GM18867 (cell line): ENCODE results near the gene ZNF581.

Experiments
- ATAC-seq: cut with Tn5 transposase; IDR thresholded peaks from one replicate; pipeline ENCODE4 v1.9.1; 2021; ENCODE audit warnings: mild to moderate bottlenecking, moderate library complexity; ENCODE audit not compliant: unreplicated experiment

ZNF581 gene

GRCh38 chr19:55661826-55662225 lies 18.4 kb downstream of the ZNF581 start:
- no peak for ATAC-seq

GRCh38 chr19:55663846-55664536 lies 20.5 kb downstream of the ZNF581 start:
- no peak for ATAC-seq

DNA sequence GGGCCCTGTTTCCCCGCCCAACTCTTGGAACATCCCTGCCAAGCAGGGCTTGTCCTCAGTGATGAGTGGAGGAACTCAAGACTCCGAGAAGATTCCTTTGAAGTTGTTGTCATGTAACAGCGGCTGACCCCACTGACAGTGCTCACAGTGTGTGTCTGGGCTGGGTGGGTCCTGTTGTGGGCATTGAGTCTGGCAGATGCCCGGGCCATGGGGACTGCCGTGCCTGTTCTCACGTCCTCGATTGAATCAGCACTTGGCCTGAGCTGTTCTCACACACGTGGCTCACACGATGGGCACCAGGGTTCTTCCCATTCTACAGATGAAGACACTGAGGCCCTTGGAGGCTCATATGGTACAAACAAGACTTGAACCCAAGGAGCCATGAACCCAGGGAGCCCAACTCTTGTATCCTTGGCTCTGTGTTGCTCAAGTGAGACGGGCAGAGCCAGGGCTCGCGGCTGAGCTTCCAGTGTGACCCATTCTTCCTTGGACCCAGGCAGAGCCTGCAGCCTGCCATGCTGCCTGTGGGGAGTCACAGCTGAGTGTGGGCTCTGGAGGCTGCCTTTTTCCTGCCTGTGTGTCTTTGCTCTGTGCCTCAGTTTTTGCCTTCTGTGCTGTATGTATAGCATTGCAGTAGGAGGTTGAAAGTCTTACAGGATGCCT lies 23.0 kb downstream of the ZNF581 start:
- ATAC-seq, result no peak

- ATAC-seq, result no peak
These were observed 23.5 kb downstream of the ZNF581 start for GRCh38 chr19:55667006-55667381.

GRCh38 chr19:55667511-55667910 lies 24.1 kb downstream of the ZNF581 start:
- no peak for ATAC-seq

GRCh38 chr19:55667958-55668357 lies 24.5 kb downstream of the ZNF581 start:
- no peak for ATAC-seq

GRCh38 chr19:55668603-55669348 lies 25.3 kb downstream of the ZNF581 start:
- ATAC-seq, result no peak

DNA sequence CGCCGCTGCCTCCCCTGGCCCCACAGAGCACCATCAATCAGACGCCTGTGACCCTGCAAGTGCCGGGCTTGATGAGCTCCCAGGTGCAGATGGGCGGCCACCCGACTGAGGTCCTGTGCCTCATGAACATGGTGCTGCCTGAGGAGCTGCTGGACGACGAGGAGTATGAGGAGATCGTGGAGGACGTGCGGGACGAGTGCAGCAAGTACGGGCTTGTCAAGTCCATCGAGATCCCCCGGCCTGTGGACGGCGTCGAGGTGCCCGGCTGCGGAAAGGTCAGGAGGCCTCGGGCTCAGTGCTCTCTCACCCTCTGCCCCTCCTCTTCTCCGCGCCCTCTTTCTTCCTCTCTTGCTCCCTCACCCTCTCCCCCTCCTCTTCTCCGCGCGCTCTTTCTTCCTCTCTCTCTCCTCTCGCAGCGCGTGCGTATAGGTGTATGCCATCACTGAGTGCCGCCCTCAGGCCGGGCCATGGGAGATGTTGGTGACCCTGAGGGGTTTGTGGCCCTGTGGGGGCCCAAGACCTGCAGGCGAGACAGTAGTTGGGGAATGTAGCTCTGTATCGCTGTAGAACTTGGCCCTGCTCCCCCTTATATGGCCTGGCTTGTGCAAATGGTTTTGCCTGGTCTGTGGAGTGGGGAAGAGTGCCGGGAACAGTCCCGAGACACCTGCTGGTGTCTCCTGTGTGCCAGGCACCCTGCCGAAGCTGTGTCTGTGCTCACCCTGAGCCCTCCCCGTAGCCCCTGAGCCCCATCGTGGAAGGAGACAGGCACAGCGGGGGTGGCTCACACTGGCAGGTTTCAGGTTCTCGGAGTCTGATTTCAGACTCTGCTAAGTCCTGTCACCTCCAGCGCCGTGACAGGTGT lies 26.2 kb downstream of the ZNF581 start:
- no peak for ATAC-seq

DNA sequence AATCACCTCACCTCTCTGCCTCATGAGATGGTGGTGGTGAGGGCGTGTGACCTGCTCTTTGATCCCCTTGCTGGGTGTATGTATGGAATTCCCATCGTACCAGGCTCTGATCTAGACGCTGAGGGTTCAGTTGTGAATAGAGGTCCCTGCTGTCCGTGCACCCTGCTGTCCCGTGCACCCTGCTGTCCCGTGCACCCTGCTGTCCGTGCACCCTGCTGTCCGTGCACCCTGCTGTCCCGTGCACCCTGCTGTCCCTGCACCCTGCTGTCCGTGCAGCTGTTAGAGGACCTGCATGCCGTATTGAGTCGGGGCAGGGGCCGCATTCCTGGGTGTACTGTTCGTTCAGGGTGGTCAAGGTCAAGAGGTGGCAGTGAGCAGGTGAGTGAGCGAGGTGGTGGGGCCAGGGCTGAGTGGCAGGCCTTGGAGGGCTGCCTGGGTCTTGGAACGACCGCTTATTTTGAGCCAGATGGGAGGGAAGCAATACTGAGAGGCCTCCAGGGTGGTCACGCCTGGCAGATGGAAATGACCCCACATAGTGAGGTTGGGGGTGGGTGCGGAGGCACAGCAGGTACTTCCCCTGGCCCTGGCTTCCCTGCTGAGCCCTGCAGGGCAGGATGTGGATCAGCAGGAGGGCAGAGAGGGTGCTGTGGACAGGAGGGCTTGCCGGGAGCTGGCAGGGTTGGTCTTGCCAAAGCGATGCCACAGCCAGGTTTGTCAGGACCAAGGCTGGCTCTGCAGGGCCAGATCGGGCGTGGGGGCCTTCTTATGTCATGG lies 27.0 kb downstream of the ZNF581 start:
- no peak for ATAC-seq

- ATAC-seq, result no peak
These were observed 27.6 kb downstream of the ZNF581 start for GRCh38 chr19:55671054-55671378.

DNA sequence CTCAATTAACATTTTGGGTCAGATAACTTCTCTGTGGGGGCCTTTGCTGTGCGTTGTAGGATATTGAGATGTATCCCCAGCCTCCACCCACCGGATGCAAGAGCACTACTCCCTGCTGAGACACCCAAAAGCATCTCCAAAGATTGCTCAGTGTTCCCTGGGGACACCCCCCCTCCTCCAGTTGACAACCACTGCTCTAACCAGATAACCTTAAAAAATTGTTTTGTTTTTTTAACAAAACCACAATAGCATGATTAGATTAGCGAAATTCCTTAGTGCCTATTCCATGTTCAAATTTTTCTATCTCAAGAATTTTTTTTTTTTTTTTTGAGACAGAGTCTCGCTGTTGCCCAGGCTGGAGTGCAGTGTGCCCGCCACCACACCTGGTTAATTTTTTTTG lies 29.0 kb downstream of the ZNF581 start:
- ATAC-seq, result no peak

DNA sequence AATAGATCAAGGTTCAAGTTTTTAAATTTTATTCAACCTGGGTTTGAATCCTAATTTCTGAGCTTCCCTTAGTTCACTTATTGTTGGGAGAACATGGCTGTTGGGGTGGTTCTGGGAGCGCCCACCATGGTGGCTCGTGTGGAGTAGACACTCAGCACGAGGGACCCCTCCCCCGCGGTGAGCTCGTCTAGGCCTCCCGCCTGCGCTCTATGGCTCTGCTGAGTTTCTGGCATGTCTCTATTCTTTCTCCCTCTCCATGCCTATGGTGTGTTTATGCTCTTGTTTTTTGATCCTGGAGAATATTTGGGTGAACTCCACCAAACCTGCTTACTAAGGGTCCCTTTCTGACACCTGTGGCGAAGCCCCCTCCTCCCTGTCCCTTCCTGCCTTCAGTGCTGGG lies 30.0 kb downstream of the ZNF581 start:
- ATAC-seq, result no peak

DNA sequence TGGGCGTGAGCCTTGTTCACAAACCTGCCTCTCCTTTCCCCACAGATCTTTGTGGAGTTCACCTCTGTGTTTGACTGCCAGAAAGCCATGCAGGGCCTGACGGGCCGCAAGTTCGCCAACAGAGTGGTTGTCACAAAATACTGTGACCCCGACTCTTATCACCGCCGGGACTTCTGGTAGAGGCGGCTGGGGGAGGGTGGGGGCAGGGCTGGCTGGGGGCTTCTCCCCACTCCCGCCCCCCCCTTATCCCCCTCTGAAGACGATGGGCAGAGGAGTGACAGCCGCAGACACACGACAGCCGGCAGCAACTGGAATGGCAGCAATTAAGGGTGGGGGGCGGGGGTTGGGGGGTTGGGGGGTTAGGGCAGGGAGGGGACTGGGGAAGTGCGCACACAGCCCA lies 30.4 kb downstream of the ZNF581 start:
- ATAC-seq, result no peak

DNA sequence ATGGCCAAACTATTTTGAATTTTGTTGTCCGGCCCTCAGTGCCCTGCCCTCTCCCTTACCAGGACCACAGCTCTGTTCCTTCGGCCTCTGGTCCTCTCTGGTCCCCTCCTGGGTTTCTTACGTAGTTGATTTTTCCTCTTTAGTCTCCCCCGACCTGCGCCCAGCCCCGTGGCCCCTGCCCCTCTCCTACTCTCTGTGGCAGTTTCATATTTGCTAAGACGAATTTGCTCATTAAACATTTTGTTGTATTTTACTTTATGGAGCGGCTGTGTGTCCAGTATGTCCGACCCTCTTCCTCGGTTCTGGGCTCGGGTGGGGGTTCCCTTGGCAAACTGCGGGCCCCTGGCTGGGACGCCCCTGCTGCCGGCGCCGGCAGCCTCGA lies 31.0 kb downstream of the ZNF581 start:
- ATAC-seq, result no peak

- peak; percentile 60 for ATAC-seq
These were observed 31.6 kb downstream of the ZNF581 start, which contains the start of gene EPN1 for GRCh38 chr19:55674841-55675660. TSS of gene EPN1 (plus strand) at chr19:55675226. CDS start at chr19:55678628, 3,402 bp downstream.

DNA sequence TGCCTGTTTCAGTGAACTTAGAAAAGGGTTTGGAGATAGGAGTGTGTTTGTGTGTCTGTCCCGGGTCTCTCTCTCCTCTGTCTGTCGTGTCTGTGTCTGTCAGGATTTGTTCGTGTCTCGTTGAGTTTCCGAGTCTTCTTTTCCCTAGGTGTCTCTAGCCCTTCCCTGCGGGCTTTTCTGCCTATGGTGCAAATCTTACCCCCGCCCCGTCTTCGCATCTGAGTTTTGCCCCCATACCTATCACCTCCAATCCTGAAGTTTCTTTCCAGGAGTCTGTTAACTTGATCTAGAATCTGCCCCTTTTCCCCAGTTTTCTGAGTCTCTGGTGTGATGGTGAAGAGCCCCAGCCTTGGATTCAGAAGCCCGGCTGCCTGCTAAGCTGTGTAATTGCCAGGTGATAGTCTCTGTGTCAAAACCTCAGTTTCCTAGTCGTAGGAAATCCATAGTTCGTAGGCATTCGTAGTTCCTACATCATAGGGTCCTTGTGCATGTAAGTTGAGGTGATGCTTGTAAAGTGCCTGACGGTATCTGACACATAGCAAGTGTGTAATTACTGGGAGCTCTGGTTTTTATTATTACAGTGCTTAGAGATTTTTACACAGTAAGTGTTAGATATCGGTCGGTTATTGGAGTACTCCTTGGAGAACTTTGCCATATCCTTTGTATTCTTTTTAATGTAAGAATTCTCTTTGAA lies 32.4 kb downstream of the ZNF581 start:
- ATAC-seq, result no peak

DNA sequence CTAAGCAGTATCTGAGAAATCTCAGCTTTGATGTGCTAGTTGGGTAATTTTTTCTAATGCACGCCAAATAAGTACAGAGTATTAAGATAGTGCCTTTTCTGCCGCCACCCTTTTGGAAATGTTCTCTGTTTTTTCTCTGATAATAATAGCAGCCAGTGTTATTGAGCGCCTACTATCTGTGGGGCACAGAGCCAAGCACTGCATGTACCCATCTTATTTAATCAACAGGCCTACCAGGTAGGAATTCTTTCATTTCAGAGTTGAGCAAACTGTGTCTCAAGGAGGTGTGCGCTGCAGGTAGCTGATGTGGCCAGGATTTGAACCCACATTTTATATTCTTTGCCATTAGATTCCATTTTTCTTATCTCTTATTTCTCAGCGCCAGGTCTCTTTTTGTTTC lies 32.9 kb downstream of the ZNF581 start:
- no peak for ATAC-seq

DNA sequence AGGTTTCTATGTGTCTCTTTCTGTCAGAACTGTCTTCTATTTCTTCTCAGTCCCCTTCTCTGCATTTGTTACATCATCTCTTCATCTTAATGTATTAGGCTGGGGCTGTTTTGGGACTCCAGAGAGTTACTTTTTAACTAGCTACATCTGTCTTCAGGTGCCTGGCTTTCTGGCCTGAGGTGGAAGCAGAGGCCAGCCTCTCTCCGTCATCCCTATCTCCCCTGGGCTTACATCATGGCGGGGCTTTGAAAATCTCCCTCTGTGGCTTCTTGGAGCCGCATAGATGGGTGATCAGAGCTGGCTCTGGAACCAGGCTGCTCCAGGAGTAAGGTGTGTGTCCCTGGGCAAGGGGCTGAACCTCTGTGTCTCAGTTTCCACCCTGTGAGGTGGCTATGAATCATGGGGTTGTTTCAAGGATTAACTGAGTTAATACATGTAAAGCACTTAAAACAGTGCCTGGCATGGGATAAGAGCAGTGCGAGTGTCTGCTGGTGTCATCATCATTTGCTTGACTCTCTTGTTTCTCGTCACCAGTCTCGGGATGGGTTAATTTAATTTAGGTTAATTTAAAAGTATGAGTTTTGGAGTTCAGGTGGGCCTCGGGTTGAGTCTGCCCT lies 33.5 kb downstream of the ZNF581 start:
- ATAC-seq, result no peak
